GM06990 (cell line): Measurements from ENCODE around the gene ITPRIP.

Experiments
- DNase-seq: peaks from one replicate; pipeline ENCODE4 v3.0.0-alpha.2; 2011; ENCODE audit not compliant: insufficient read length; ENCODE audit errors: extremely low read depth
- H3K27me3 ChIP-seq: replicated peaks from 2 replicates; pipeline ENCODE4 v1.6.0; 2011; ENCODE audit warnings: low read length; ENCODE audit not compliant: control insufficient read depth, insufficient read depth
- H3K36me3 ChIP-seq: 2 replicates; pipeline ENCODE4 v1.5.1; 2011; ENCODE audit warnings: low read length; ENCODE audit not compliant: control insufficient read depth, insufficient read depth
- H3K4me3 ChIP-seq: replicated peaks from 2 replicates; pipeline ENCODE4 v1.5.1; 2011; ENCODE audit warnings: low read depth, mild to moderate bottlenecking, control low read depth, low read length
- CTCF ChIP-seq: IDR thresholded peaks from 2 replicates; pipeline ENCODE4 v1.5.1; 2011; ENCODE audit warnings: low read length, control low read depth, mild to moderate bottlenecking, inconsistent platforms; ENCODE audit not compliant: insufficient read depth, poor library complexity, severe bottlenecking

ITPRIP gene

GRCh38 chr10:104330168-104331110, 7.8 kb downstream of the ITPRIP start:
- H3K4me3 ChIP-seq, result no peak overlapping the region
- H3K27me3 ChIP-seq, result no peaks in the 10 kb centered on the region
- peaks cover 4% of the 10 kb centered on the region; the same call in 1 of the 2 replicates for H3K36me3 ChIP-seq
- TF ChIP-seq CTCF, result no peak
- DNase-seq, result no peak

- no peak for DNase-seq
- Histone ChIP-seq H3K36me3 (peaks cover 4% of the 10 kb centered on the region; the same call in 1 of the 2 replicates), H3K27me3 (no peaks in the 10 kb centered on the region), H3K4me3 (no peak overlapping the region)
- TF ChIP-seq CTCF, result no peak
These were observed 8.5 kb downstream of the ITPRIP start for GRCh38 chr10:104329735-104330134.

GRCh38 chr10:104328896-104329710, 9.2 kb downstream of the ITPRIP start:
- H3K4me3 ChIP-seq, result no peak overlapping the region
- no peak for TF ChIP-seq CTCF
- peak; percentile 62 for DNase-seq
- H3K36me3 ChIP-seq, result peaks cover 4% of the 10 kb centered on the region; the same call in 1 of the 2 replicates
- H3K27me3 ChIP-seq, result no peaks in the 10 kb centered on the region

- Histone ChIP-seq H3K36me3 (peaks cover 4% of the 10 kb centered on the region; the same call in 1 of the 2 replicates), H3K27me3 (no peaks in the 10 kb centered on the region), H3K4me3 (no peak overlapping the region)
- no peak for DNase-seq
- TF ChIP-seq CTCF, result no peak
These were observed 9.7 kb downstream of the ITPRIP start for GRCh38 chr10:104328646-104328895.

GRCh38 chr10:104327745-104328645, 10.3 kb downstream of the ITPRIP start:
- Histone ChIP-seq H3K36me3 (peaks cover 4% of the 10 kb centered on the region; the same call in 1 of the 2 replicates), H3K4me3 (no peak overlapping the region), H3K27me3 (no peaks in the 10 kb centered on the region)
- no peak for DNase-seq
- no peak for TF ChIP-seq CTCF
